HG02884 (cell line): ENCODE data around the gene DAAM1.

Source experiments
- ATAC-seq: cut with Tn5 transposase; IDR thresholded peaks from one replicate; pipeline ENCODE4 v1.9.1; 2021; ENCODE audit warnings: mild to moderate bottlenecking, moderate library complexity; ENCODE audit not compliant: unreplicated experiment

The DAAM1 gene

DNA sequence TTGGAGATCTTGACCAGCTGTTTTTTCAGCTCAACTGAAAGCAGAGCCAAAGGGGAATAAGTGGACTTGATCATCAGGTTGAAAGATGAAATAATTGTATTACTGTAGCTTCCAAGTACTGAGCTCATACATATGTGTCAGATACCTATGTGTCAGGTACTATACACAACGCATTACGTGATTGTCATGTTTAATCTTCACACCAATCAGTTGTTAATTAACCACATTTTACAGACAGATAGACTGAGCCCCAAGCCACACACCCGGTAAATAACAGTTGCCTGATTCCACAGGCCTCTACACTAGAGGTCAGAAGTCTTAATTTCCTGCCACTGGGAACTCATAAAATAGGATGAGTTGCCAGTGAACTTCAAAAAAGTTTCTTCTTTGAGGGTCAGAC is 148.2 kb downstream of the DAAM1 start:
- ATAC-seq, result no peak

DNA sequence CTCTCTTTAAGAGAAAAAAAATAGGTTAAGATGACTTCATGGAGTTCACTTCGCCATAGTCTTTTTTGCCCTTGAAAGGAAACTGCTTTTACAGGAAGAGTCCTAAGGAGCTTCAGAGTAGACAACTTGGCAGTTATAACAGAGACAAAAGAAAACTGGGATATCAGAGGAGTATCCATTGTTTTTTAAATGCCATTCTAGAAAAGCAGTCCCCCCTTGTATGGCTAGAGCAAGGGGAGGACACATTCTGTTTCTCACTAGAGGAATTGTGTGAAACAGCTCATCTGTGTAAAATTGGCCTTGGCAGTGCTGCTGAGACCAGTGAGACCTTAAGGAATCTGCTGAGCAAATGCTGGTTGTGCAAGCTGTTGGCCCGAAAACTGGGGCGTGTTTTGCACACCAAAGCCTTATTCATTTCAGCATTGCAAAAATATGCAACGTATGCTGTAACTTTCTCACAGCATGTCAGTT is 148.7 kb downstream of the DAAM1 start:
- no peak for ATAC-seq

DNA sequence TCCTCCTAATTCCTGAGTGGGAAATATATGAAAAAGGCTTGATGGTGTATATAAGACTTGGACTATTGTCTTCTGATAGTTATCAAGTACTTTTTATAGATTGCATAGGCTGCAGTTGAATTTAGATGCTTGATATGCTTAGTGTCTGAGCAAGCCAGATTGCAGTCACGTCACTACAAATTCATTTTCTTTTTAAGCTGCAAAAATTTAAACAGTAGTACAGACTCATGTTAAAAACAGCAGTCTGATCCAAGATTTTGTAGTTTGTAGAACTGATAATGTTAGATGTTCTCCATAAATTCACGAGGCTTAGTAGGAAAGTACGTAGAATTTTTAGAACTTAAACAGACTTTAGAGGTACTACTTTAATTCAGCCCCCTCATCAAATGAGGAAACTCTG is 150.3 kb downstream of the DAAM1 start:
- ATAC-seq, result no peak

DNA sequence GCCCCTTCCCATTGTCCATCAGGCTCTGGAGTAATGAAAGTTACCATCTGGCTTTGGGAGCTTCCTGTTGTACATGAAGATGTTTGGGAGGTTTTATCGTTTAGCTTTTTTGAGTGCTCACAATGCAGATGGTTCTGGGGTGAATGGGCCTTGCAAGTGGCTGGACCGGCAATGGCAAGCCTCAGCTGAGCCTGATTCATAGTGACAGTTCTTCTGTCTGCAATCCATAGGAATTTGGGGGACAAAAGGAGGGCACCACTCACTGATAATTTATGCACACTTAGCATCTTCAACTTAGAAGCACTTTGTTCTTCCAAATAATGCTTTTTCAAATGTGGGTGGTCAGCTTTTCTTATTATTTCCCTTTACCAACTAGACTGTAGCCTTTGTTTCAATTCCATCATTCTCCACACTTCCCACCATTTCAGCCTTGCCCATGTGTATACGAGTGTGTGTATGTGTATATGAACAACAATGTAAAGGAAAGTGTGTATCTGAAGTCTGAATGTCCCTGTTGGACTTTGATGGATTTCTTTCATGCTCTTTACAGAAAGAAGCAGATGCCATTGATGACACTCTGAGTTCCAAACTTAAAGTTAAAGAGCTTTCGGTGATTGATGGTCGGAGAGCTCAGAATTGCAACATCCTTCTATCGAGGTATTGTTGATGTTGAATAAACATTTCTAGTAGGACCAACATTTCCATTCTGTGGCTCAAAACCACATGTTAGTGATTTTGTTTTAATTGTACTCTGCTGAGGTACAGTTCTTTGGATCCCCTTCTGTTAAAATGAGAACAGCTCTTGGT is 151.3 kb downstream of the DAAM1 start:
- no peak for ATAC-seq

DNA sequence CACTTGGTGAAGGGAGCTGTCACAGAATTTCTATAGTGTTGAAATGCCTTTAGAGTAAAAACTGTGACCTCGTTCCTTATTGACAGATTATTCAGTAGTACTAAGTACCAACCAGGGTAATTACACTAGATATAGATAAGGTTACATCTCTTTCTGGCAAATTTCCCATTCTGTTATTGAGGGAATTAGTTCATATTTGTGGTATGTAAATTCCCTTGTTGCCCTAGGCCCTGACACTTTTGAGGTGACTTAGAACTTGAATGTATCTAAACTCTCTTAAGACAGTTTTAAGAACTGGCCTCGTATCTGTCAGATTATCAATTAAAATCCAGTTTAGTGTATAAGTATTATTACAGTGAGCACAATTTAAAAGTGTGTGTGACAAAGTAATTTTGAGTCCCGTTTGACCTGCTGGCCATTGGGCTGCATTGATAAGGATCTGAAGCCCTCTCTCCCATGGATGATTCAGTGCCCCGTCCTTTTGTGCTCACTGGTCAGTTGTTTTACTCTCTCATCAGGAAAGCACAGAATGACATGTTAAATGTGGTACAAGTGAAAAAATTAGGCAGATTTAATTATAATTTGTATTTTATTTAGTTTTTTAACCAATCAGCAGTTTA is 153.5 kb downstream of the DAAM1 start:
- ATAC-seq, result no peak

DNA sequence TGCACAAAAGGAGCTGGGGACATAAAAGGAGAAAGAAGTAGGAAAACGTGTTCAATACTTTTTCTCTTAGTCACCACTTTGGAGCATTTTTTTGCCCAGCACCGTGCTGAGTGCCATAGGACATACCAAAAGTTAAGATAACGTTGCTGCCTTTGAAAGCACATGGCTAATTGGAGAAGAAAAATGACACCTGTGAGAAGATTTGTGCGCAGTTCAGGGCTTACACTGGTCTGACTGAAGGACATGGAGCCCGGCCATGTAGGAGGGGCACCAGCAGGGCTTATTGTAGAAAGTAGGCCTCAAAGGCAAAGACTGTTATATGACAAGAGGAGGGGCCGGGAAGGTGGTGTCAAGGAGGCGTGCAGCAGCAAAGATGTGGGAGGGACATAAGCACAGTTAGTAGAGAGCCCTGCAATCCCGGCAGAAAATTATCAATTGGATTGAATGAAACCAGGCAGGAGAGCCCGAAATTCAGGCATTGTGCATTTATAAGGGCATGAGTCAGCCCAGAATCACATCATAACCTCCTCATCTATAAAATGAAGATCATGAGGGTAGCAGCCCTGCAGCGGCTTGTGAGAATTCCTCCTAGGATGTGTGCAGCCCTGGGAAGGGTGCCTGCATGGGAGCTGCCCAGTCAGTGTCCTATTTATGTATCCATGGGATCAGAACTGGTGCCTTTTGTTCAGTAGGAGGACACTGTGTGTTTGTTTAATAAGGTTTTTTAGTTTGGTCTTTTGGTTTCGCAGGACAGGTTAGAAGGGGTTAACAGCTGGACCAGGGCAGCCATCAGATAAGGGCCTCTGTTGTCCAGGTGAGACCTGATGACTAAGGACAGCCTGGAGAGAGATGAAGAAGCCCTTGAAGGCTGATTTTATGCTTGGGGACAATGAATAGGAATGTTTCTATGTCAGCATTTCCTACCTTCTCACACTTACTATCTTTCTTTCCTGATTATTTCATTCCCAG is 154.3 kb downstream of the DAAM1 start:
- no peak for ATAC-seq

DNA sequence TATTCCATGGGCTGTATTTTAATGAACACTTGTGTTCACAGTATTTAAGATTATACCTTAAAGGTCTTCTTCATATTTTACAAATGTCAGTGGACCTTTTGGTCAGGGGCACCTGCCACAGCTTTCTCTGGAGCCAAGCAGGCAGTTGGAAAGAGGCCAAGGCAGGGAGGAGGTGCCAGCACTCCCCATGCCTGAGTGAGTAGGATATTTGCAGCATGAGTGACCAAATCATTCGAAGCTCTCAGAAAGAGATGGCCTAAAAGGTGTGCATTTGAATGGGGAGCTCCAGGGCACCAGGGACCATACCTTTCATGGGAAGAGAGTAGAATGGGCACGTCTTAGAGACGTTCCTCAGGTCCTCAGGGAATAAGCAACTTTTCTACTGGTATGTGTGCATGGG is 155.1 kb downstream of the DAAM1 start:
- ATAC-seq, result no peak

DNA sequence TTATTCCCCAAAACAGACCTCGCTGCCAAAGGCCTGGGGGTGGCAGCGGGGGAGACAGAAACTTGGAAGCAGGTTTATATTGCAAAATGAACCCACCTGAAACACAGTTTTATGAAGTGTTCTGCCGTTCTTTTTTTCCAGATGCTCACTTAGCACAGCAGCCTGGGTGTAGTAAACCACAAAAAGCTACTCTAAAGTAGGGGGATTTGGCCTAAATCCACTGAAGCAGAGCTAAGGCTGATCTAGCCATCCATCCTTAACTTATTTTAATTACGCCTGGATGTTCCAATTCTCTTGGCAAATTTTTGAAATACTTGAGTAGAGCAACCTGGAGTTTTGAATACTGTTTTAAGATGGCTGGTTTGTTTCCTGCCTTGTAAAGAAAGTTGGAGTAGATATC is 155.5 kb downstream of the DAAM1 start:
- ATAC-seq, result no peak

DNA sequence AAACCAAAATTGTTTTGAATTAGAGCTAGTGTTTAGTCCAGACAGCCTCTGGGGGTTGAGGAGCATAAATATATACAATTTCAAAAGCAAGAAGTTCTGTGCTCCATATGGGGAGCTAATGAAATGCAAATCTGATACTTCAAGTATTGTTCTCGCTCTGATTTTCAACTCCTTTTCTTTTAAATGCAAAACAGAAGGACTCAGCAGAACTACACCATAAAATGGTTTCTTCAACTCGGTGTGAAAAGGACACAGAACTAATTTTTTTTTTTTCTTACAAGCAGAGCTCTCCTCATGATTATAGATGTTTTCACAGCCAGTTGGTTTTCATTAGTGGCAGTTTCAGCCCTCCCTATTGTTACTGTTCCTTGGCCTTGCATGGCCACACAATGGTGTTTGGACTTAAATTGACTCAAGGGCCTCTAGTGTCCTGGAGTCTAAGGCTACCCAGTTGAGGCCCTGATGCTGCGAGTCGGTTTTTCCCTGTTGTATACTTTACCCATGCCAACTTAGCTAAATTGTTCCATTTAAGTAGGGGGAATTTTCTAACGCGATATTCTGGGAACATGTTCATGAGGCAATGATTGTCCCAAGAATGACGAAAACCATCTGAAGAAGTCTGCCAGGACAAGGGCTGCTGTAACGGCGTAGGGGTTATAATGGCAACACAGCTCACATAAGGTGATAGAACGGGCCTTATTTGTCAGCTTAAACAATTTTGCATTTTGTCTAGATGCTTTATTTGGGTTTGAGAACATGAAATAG is 156.4 kb downstream of the DAAM1 start:
- ATAC-seq, result no peak

DNA sequence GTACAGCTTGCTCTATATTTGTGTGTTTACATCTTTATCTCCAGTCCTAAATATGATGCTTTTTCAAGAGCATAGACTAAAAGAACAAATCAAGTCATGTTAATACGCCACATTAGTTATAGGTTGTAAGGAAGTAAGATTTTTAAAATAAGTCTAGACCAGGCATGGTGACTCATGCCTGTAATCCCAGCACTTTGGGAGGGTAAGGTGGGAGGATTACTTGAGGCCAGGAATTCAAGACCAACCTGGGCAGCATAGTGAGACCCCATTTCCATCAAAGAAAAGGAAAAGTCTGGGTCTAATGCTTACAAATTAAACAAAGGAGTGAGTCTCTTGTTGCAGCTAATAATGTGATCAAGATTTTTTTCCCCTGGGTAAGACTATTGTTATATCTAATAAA is 157.9 kb downstream of the DAAM1 start:
- ATAC-seq, result no peak

DNA sequence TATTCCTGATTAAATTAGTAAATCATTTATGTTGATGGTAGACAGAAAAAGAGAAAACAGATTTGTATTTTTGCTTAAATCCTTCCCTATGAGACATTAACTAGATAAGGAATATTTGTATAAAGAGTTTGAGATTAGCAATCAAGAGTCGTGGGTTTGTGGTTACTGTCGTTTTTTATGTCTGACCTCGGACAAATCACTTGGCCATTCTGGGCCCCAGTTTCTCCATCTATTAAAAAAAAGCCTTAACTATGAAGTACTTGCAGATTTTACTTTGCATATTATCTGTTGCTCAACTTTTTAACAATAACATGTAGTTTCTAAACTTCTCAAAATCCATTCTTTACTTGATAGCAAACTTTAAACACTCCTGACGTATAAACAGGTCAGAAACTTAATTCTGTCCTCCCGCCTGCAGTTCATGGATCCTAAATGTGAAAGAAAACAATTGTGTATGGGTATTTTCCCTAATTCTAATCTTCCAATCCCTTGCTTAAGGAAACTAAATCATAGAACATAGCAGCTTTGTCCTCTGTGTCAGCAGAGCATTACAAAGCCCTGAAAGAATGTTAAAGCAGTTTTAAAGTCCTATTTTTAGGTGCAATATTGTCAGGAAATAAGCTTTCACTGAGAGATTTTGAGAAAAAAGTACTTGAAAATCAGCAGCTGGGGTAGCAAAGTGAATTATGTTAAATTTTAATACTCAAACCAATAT is 158.5 kb downstream of the DAAM1 start:
- ATAC-seq, result no peak

DNA sequence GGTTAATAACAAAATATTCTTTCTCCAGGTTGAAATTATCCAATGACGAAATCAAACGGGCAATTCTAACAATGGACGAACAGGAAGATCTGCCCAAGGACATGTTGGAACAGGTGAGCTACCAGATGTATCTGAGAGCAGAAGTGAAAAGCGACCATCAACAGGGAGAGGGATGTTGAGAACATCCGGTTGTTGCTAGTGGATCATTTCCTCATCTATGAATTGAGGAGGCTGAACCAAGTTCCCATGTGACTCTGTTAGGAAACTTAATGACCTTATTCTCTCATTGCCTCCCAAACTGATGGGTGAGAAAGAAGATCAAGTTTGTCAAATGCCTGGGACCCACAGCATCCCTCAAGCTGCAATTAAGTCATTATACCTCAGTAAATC is 159.0 kb downstream of the DAAM1 start:
- no peak for ATAC-seq

DNA sequence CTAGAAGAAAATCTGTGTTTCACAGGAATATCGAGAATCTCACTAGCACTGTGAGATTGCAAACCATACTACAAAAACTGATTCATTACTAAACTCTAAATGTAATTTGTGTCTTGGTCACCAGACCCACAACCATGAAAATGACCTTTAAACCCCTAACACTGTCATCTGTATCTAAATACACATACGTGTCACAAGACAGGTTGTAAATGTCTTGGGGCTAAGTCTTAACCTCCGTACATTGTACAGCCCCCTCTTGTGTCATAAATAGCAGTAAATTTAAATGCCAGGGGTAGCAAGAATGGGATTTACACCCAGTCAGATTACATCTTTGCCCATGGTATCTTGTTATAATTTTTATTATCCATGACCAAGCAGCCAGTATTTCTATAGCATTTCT is 159.4 kb downstream of the DAAM1 start:
- ATAC-seq, result no peak

DNA sequence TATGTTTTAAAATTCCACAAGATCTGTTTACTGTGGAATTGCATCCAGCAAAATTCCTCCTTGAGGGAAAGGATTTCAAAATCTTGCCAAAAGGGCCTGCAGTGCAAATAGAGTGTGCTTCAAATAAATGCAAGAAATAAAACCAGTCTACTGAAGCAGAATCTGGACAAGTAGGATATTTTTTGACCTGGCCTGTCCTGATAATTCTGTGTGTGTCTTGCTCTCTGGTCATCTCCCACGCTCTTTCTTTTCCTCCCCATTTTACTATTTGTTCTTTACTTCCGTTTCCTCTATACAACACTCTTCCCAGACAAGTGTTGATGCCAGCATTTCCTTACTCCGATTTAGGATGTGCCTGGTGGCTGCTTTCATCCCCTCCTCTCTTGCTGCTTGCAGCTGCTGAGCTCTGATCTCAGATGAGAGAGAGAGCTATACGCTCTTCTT is 160.8 kb downstream of the DAAM1 start:
- ATAC-seq, result no peak

DNA sequence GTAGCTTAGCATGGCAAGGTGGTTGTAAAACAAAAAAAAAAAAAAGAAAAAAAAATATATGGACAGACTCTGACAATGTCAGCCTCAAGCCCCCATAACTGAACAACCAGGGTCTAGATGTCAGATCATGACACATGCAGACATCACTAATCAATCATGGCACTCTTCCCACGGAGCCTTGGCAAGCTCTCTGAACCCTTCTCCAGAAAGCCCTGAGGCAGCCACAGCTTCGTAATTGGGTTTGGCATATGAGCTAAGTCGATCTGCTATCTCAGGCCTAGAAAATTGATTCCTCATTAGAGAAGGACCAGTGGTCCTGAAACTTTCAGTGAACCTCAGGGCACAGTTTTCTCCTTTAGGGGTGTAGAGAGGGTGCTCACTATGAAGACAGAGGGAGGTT is 164.5 kb downstream of the DAAM1 start:
- ATAC-seq, result no peak

DNA sequence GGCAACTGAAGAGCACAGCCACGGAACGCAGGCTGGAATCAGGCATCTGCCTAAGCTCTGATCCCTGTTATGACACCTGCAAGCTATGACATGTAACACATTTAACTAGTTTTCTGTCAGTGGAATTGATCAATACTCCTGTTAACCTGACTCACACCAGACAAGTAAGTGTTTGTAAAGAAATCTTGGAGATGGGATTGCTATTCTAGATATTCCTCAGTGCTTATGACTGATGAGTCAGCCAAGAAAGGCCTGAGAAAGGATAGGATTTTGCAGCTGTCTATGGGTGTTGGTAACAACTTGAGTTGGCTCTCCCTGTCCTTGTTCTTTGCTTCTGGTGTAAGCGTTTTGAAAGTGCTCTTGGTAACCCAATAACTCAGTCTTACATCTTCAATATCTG is 166.2 kb downstream of the DAAM1 start:
- no peak for ATAC-seq

DNA sequence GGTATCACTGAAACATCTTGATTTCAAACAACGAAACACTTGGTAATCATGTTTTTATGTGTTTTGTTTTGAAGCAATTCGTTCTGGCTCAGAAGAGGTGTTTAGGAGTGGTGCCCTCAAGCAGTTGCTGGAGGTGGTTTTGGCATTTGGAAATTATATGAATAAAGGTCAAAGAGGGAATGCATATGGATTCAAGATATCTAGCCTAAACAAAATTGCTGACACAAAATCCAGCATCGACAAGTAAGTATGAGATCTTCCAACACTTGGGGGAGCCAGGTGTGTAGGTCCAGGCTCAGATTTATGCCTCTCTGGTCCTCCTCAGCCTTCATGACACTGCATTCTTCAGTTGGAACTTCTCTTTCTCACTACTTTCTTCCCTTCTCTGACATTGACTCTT is 166.6 kb downstream of the DAAM1 start:
- no peak for ATAC-seq

DNA sequence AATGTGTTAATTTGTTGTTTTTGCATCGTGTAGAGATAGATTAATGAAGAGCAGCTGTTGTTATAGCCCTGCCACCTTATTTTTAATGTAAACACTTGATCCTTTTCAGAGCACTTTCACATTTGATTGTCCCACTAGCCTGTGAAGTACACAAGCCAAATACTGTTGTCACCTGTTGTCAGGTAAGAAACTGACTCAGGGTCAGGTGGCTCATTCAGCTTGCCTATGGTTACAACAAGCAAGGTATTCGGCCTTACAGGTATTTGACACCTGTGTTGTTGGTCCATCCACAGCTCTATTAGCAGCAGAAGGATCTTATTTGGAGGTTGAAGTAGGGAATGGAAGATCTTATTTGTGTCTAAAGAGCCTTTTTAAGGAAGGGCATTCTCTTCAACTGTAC is 167.8 kb downstream of the DAAM1 start:
- ATAC-seq, result peak; percentile 24

DNA sequence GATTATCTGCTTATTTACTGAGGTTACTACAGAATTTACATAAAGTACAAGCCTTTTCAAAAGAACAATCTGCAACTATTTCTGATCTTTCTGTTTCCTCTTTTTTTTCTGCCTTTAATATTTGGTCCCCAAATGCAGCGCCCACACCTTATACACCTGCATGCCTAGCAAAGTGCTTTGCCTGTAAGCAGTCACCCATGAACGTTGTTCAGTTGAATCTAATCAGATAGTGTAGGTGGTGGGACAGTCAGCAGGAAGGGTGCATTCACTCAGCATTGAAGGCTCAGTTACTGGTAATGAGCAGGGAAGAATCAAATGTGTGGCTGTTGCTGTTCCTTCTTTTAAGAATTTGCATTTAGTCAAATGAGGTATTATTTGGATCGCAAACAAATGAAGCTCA is 168.3 kb downstream of the DAAM1 start:
- ATAC-seq, result peak; percentile 91

DNA sequence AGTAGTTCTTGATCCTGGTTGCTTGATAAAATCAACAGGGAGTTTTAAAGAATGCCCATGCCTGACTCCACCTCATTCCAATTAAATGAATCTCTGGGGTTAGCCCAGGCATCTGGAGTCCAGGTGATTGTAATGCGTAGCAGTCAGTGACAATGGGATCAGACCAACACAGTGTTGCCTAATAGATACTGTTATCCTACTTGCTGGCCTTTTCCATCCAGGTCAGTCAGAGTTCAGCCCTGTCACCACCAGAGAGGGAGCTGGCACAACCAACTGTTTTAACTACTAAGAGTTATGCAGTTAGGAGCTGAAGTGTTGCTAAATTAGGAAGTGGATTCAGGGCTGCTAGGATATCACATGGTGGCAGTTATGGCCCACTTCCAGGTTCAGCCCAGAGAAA is 169.6 kb downstream of the DAAM1 start:
- no peak for ATAC-seq
